Right lung (tissue), 5 donors: ENCODE data around the gene TM6SF1. TPM values are rescaled to one million over a fixed set of nuclear protein-coding genes. Genes with fewer than 3 reads are reported as not detected.
"Not testable (repeated sequence)": the region's sequence is repeated elsewhere in the genome, so short reads cannot be mapped to it uniquely, and the experiment has no call there.

Experiments used
- DNase-seq, 2 donors: peaks; one replicate each; pipeline ENCODE4 v3.0.0-alpha.2; 2013
- polyA plus RNA-seq, 5 donors: library from polyadenylated mRNA; unstranded; fragments of 120-200 nt; gene quantifications; one replicate each; pipeline versions ENCODE4 v1.2.1 to v1.2.3, GENCODE V29; 2013; ENCODE audit warnings: inconsistent platforms in 1 of 5, low replicate concordance in 1 of 5; ENCODE audit not compliant: insufficient read length in 5 of 5, insufficient read depth in 1 of 5

The TM6SF1 gene
- polyA plus RNA-seq, 5 donors = 2.7 to 5.0 (median 3.7) TPM

- DNase-seq = not testable (repeated sequence)
Measured at GRCh38 chr15:83085864-83086552, 21.4 kb upstream of the TM6SF1 start.

GRCh38 chr15:83087576-83087975 is 19.9 kb upstream of the TM6SF1 start:
- no peak for DNase-seq

GRCh38 chr15:83088876-83089275 is 18.6 kb upstream of the TM6SF1 start:
- DNase-seq = no peak

GRCh38 chr15:83090465-83090864 is 17.0 kb upstream of the TM6SF1 start:
- no peak for DNase-seq

GRCh38 chr15:83091965-83092308 is 15.5 kb upstream of the TM6SF1 start:
- not testable (repeated sequence) for DNase-seq

GRCh38 chr15:83092309-83092976 is 15.0 kb upstream of the TM6SF1 start:
- peak in 1 of 2 donors; percentile 65 for DNase-seq

- no peak for DNase-seq
Measured at GRCh38 chr15:83094583-83094982, 12.9 kb upstream of the TM6SF1 start.

GRCh38 chr15:83098079-83098478 is 9.4 kb upstream of the TM6SF1 start:
- DNase-seq = no peak

- DNase-seq = no peak
Measured at GRCh38 chr15:83099290-83099689, 8.2 kb upstream of the TM6SF1 start.

GRCh38 chr15:83100097-83100646 is 7.3 kb upstream of the TM6SF1 start:
- DNase-seq = no peak

GRCh38 chr15:83102346-83102745 is 5.1 kb upstream of the TM6SF1 start:
- no peak for DNase-seq

GRCh38 chr15:83104141-83104540 is 3.3 kb upstream of the TM6SF1 start:
- DNase-seq = no peak

GRCh38 chr15:83105440-83105839 is 2.0 kb upstream of the TM6SF1 start:
- no peak for DNase-seq

GRCh38 chr15:83107841-83108181 is 366 bp downstream of the TM6SF1 start:
- no peak for DNase-seq

- DNase-seq = no peak
Measured at GRCh38 chr15:83108266-83109219, 1.1 kb downstream of the TM6SF1 start.

- DNase-seq = no peak
Measured at GRCh38 chr15:83109532-83109931, 2.1 kb downstream of the TM6SF1 start.

GRCh38 chr15:83110381-83110780 is 2.9 kb downstream of the TM6SF1 start:
- no peak for DNase-seq

- DNase-seq = no peak
Measured at GRCh38 chr15:83111149-83111548, 3.7 kb downstream of the TM6SF1 start.

GRCh38 chr15:83112233-83112955 is 4.9 kb downstream of the TM6SF1 start:
- DNase-seq = no peak

- no peak for DNase-seq
Measured at GRCh38 chr15:83112956-83113299, 5.5 kb downstream of the TM6SF1 start.

- no peak for DNase-seq
Measured at GRCh38 chr15:83113881-83114674, 6.6 kb downstream of the TM6SF1 start.
